Uterus (tissue), 2 donors: ENCODE data around the gene HIPK4.

ENCODE experiments used
- POLR2A ChIP-seq, 2 donors: fragments of 450-650 bp; IDR thresholded peaks; one replicate each; pipeline ENCODE4 v1.6.1; 2016; ENCODE audit warnings: antibody characterized with exemption in 2 of 2, mild to moderate bottlenecking in 1 of 2, moderate library complexity in 1 of 2
- TF ChIP-seq, protein P1 (sequence below), 4 experiments: fragments of 200-600 bp in 2 of 4; fragments of 450-650 bp in 2 of 4; sonication (generic) in 2 of 4; IDR thresholded peaks; one replicate each; pipeline ENCODE4 v1.5.1; 2016 to 2019; ENCODE audit warnings: antibody characterized with exemption in 4 of 4, mild to moderate bottlenecking in 2 of 4, moderate library complexity in 1 of 4

DNA sequence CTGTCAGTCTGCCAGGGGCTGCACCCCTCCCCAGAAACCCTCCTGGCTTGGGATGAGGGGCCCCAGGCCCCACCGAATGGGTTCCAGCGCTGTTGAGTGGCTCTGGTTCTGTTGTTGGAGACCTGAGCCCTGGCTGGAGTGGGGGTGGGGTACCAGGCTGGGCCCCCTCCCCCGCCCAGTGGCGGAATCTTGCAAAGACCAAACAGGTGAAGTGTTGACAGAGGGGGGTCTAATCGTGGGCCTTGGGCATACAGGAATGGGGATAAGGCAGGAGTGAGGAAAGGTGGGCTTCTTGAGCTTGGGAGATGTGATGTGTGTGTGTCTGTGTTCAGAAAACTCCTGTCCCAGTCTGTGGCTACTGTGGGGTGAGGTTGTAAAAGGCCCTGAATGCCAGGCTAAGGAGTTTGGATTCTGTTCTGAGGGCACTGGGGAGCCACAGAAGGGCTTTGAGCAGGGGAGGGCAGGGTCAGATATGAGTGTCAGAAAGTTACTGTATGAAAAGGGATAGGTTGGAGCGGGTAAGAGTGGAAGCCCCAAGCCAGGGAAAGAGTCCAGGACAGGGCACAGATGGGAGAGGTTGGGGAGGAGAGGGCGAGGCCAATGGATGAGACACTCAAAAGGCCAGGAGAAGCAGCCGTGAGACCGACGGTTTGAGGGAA, at the start of gene HIPK4:
- TF ChIP-seq, protein P1, sequence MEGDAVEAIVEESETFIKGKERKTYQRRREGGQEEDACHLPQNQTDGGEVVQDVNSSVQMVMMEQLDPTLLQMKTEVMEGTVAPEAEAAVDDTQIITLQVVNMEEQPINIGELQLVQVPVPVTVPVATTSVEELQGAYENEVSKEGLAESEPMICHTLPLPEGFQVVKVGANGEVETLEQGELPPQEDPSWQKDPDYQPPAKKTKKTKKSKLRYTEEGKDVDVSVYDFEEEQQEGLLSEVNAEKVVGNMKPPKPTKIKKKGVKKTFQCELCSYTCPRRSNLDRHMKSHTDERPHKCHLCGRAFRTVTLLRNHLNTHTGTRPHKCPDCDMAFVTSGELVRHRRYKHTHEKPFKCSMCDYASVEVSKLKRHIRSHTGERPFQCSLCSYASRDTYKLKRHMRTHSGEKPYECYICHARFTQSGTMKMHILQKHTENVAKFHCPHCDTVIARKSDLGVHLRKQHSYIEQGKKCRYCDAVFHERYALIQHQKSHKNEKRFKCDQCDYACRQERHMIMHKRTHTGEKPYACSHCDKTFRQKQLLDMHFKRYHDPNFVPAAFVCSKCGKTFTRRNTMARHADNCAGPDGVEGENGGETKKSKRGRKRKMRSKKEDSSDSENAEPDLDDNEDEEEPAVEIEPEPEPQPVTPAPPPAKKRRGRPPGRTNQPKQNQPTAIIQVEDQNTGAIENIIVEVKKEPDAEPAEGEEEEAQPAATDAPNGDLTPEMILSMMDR (IDR thresholded peaks at IDR 0.05) = no peak
- no peak for TF ChIP-seq POLR2A (IDR thresholded peaks at IDR 0.05)
